HAP-1 (cell line): ENCODE results near the gene OLFML1.
A peak's percentile ranks its signal among the peaks of the same experiment; 100 is the strongest.

Experiments
- DNase-seq, 2 experiments: peaks; one replicate each; pipeline ENCODE4 v3.0.0-alpha.2; 2016 to 2020; ENCODE audit warnings: low spot score in 2 of 2
- H3K27me3 ChIP-seq: fragments of 250-450 bp; sonication (Bioruptor Pico); 2 replicates; pipeline ENCODE4 v1.5.1; 2020; ENCODE audit warnings: low read depth, mild to moderate bottlenecking, moderate library complexity
- H3K36me3 ChIP-seq: fragments of 250-450 bp; sonication (Bioruptor Pico); replicated peaks from 2 replicates; pipeline ENCODE4 v1.5.1; 2020; ENCODE audit warnings: mild to moderate bottlenecking
- H3K4me1 ChIP-seq: fragments of 250-450 bp; sonication (Bioruptor Pico); 2 replicates; pipeline ENCODE4 v1.5.1; 2020; ENCODE audit warnings: mild to moderate bottlenecking
- H3K4me3 ChIP-seq: fragments of 250-450 bp; sonication (Bioruptor Pico); 2 replicates; pipeline ENCODE4 v1.5.1; 2020; ENCODE audit warnings: mild to moderate bottlenecking, moderate library complexity
- H3K9me3 ChIP-seq: fragments of 250-450 bp; sonication (Bioruptor Pico); 2 replicates; pipeline ENCODE4 v1.5.1; 2020; ENCODE audit warnings: mild to moderate bottlenecking, moderate library complexity
- in situ Hi-C: fragments of 300-500 bp; cut with MboI; formaldehyde crosslinking; loops from 3 replicates; pipeline ENCODE4 v1.14.3; 2020; ENCODE audit warnings: low sequenced_read_pairs, inconsistent platforms, mixed read lengths

The OLFML1 gene

DNA sequence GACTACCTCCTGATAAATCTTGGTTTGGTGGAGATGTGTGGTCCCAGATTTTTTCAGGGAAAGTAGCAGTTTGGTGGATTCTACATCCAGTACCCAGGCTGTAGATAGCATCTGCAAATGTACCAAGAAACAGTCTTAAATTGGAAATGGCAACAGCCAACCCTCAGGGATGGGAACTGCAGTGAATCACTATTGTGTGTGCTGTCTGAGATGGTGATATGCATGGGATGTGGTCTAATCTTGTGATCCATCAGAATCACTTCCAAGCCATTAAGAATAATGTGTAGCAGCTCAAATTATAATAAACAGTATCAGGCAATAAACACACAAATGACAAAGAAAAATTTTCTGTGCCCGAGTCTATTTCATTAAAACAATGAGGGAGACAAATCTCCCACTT, 3.4 kb downstream of the OLFML1 start:
- no peak for DNase-seq
- Histone ChIP-seq H3K4me3 (no peak overlapping the region), H3K27me3 (no peaks in the 10 kb centered on the region), H3K4me1 (peaks cover 38% of the 10 kb centered on the region), H3K9me3 (no peaks in the 10 kb centered on the region), H3K36me3 (no peaks in the 10 kb centered on the region)
- in situ Hi-C loops: no loop called here

DNA sequence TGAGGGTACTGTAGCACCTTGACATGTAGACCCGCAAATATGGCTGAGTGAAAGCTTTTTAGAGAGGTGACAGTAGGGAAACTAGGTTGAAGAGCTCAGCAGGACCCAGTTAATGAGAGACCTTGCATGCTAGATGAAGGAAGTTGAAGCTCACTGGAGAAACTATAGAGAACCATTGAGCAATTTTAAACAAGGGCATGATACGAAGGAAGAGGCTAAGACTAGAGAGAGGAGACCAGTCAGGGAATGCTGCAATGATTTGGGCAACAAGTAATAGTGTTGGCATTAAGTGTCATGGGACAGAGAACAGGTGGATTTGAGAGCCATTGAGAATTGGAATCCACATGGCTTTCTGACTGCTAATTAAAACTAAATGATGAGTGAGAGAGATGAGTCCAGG, 4.1 kb downstream of the OLFML1 start:
- Histone ChIP-seq H3K27me3 (no peaks in the 10 kb centered on the region), H3K9me3 (no peaks in the 10 kb centered on the region), H3K4me1 (peaks cover 38% of the 10 kb centered on the region), H3K36me3 (no peaks in the 10 kb centered on the region), H3K4me3 (no peak overlapping the region)
- DNase-seq: no peak
- in situ Hi-C loops: no loop called here

DNA sequence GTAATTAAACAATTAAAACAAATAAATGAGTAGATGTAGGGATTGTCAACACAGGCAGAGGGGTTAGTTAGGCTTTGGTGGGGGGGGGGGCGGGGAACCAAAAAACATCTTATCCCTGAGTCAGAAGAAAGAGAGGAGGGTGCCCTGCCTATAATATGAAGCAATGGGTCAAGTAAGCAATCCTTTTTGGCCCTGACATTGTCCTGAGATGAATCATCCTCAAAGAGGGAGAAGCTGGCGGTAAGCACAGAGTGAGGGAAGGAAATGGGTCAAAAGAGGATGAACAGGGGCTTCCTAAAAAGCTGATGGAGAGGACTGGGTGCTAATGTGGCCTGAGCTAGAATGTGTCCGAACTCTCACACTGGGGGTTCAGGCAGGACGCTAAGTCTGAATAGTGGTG, 4.7 kb downstream of the OLFML1 start:
- in situ Hi-C loops: no loop called here
- no peaks in the 10 kb centered on the region for H3K27me3 ChIP-seq
- H3K4me1 ChIP-seq: peaks cover 38% of the 10 kb centered on the region
- no peaks in the 10 kb centered on the region for H3K36me3 ChIP-seq
- H3K4me3 ChIP-seq: no peak overlapping the region
- no peak for DNase-seq
- no peaks in the 10 kb centered on the region for H3K9me3 ChIP-seq

DNA sequence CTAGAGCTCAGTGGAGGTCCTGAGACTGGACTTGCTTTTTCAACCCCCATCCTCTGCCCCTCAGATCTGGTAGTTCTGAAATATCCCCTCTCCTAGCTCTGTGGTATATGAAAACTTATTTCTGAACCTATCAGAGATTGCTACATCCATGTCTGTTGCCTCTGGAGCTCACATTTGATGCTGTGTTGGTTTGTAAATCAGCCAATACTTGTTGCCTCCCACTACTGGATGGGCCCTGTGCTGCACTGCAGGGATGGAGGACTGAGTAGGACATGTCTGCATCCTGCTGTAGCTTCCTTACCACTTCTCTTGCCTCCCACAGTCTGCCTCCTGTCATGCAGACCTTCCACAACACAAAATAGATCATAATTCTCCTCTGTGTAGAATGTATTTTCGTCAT, 5.2 kb downstream of the OLFML1 start:
- DNase-seq: peak; percentile 48 to 78
- H3K4me3 ChIP-seq: no peak overlapping the region
- H3K9me3 ChIP-seq: no peaks in the 10 kb centered on the region
- no peaks in the 10 kb centered on the region for H3K27me3 ChIP-seq
- no peaks in the 10 kb centered on the region for H3K36me3 ChIP-seq
- H3K4me1 ChIP-seq: peaks cover 38% of the 10 kb centered on the region
- in situ Hi-C loops: no loop called here

DNA sequence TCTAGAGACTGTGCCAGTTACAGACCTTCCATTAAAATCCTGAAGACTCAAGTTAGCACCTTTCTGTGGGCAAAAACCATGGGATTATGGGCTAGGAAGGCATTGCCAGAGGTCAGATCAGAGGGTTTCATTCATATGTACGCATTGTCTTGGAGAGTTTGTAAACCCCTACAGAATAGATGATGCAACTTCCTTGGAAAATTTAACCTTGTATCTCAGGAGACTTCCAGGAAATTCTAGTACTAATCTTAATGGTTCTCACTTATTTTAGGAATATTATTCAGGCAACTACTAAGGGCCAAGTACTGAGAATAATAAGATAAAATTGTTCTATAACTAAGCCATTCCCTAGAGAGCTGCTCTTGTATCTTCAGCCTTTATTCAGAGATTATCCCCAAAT, 6.9 kb downstream of the OLFML1 start:
- H3K36me3 ChIP-seq: no peaks in the 10 kb centered on the region
- no peaks in the 10 kb centered on the region for H3K27me3 ChIP-seq
- no peak for DNase-seq
- peaks cover 38% of the 10 kb centered on the region for H3K4me1 ChIP-seq
- in situ Hi-C loops: no loop called here
- no peak overlapping the region for H3K4me3 ChIP-seq
- H3K9me3 ChIP-seq: no peaks in the 10 kb centered on the region

DNA sequence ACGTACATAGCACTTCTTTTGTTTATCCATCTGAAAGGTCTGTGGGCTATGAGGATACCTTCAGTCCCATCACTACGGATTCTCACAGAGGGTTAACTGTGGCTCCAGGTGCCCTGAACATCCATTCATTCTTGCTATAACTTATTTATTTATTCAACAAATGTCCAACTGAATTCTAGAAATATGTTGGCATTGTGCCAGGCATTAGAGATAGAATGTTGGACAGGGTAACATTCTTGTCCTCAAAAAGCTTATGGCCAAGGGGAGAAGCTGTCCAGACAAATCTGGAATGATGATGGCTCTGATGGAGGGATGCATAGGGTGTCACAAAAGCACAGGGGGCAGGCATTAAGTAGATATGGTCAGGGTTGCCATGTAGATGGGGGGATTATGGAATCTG, 8.4 kb downstream of the OLFML1 start:
- H3K4me3 ChIP-seq: no peak overlapping the region
- H3K27me3 ChIP-seq: no peaks in the 10 kb centered on the region
- in situ Hi-C loops: no loop called here
- DNase-seq: no peak
- H3K36me3 ChIP-seq: no peaks in the 10 kb centered on the region
- peaks cover 36% of the 10 kb centered on the region for H3K4me1 ChIP-seq
- H3K9me3 ChIP-seq: no peaks in the 10 kb centered on the region

DNA sequence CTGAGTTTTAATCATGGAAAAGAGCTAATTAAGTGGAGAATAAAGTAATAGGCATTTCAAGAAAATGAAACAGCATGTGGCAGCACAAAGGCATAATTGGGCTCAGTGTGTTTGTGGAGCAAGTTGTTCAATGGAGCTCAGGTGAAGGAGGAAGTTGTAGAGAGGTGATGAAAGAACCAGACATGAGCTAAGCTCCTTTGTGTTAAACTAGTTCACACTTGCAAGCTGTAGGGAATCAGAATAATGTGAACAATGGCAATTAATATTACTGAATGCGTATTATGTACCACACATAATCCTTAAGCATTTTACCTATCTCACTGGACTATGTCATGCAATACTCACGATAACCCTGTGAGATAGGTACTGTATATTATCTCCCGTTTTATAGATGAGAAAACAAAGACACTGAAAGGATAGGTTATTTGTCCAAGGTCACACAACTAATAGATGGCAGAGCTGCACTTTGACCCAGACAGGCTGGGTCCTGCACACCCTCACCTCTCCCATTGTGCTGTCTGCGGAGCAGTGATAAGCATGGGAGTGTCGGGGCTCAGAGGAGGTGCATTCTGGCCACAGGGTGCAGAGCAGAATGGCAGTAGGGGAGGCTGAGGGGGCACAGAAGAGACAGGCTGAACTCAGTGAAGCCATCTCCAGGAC, 8.9 kb downstream of the OLFML1 start:
- H3K4me3 ChIP-seq: no peak overlapping the region
- no peak for DNase-seq

DNA sequence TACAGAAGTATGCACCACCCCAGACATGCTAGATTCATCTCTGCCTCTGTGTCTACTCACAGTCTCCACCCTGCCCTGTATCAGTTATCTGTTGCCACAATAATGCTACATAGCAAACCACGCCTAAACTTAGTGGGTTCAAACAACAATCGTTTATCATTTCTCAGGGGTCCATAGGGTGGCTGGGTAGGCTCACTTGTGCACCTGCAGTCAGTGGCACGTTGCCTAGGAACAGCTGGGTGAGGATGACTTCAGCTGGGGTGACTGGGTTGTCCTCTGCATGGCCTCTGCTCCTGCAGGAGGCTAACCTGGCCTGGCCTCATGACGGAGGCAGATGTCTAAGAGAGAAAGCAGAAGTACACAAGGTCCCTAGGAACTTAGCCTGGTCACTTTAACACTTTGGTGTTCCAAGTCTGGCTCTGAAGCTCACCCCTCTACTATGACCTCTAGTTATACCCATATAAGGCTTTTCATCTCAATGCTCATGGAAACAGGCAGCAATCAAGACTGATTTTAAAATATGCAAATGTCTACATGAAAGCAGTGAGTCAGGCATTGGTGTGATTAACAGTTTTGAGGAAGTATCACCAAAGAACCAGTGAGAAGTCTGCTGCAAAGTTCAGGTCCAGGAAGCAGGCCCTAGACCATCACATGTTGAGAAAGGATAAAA, 10.7 kb downstream of the OLFML1 start:
- Histone ChIP-seq H3K4me3 (no peak overlapping the region), H3K4me1 (peaks cover 25% of the 10 kb centered on the region), H3K36me3 (no peaks in the 10 kb centered on the region), H3K9me3 (no peaks in the 10 kb centered on the region), H3K27me3 (no peaks in the 10 kb centered on the region)
- in situ Hi-C loops: no loop called here
- DNase-seq: no peak

More for the DNA sequence above, 8.9 kb downstream of the OLFML1 start:
- Histone ChIP-seq H3K4me1 (peaks cover 31% of the 10 kb centered on the region), H3K27me3 (no peaks in the 10 kb centered on the region), H3K9me3 (no peaks in the 10 kb centered on the region), H3K36me3 (no peaks in the 10 kb centered on the region)
- in situ Hi-C loops: no loop called here

DNA sequence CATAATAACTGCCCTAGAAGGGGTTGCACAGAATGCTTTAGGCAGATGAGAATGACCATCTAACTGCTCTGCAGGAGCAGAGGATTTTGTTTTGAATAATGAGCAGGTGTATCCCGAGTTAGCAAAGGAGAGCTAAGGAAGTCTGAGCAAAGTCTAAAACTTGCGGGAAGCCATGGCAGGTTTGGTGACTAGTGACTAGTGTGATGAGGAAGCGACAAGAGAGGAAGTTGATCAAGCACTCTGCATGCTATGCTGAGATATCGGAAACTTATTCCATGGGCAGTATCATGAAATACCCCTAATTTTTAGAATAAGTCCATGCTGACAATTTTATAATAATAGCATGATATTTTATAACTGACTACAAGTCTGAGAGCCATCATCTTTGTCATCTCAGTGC, 12.9 kb downstream of the OLFML1 start:
- in situ Hi-C loops: no loop called here
- H3K4me1 ChIP-seq: peaks cover 3% of the 10 kb centered on the region
- H3K27me3 ChIP-seq: no peaks in the 10 kb centered on the region
- no peak overlapping the region for H3K4me3 ChIP-seq
- no peaks in the 10 kb centered on the region for H3K36me3 ChIP-seq
- H3K9me3 ChIP-seq: no peaks in the 10 kb centered on the region
- no peak for DNase-seq

DNA sequence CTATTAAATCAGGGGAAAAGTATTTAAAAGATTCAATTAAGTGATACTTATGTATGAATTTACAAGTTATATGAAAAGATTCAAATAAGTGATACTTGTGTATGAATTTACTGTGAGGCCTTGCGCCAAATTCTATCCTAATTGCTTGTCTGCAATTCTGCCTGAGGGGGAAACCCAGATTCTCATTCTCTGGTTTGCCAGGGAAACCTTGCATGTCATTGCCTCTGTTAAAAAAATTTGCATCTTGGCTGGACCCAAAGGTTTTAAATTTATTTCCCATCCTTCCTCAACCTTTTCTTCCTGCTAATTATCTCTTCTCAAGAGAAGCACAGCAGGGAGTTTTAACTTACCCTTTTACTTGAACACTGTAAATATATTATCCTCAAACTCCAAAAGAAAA, 13.8 kb downstream of the OLFML1 start:
- in situ Hi-C loops: no loop called here
- Histone ChIP-seq H3K4me1 (no peaks in the 10 kb centered on the region), H3K36me3 (no peaks in the 10 kb centered on the region), H3K9me3 (no peaks in the 10 kb centered on the region), H3K27me3 (no peaks in the 10 kb centered on the region), H3K4me3 (no peak overlapping the region)
- no peak for DNase-seq

DNA sequence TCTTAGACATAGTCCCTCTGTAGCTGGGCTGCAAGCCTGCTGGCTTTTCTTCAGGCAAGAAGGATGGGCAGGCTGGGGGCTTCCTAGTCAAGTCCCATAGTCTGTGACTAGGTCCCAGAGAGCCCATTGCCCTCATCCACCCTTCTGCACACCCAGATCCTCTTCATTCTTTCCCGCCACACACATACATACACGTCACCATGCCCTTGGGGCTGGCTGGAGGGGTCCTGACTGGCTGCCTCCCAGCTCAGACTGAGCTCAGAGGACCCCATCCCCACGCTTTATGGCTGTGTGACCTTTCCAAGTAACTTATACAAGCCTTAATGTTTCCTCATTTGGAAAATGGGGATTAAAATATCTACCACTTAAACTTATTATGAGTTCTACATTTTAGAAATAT, 14.9 kb downstream of the OLFML1 start:
- no peaks in the 10 kb centered on the region for H3K27me3 ChIP-seq
- H3K4me3 ChIP-seq: no peak overlapping the region
- no peaks in the 10 kb centered on the region for H3K4me1 ChIP-seq
- in situ Hi-C loops: no loop called here
- no peaks in the 10 kb centered on the region for H3K9me3 ChIP-seq
- DNase-seq: no peak
- H3K36me3 ChIP-seq: no peaks in the 10 kb centered on the region

DNA sequence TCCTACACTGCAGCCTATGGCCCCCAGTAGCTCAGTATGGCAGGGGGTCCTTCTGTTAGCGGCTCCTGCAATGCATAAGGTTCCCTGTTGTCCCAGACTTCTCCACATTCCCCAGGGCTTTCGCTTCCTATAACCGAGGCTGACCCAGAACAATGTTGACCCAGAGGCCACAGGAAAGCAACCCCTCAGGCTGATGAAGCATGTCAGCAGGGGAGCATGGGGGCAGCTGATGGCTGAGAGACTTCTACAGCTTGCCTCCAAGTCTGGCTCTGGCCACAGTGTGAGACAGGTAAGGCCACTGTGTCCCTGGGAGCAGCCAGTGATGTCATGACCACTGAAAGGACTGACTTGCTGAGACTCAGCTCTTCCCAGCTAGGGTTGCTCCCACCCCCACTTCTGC, 15.9 kb downstream of the OLFML1 start:
- Histone ChIP-seq H3K4me3 (no peak overlapping the region), H3K9me3 (no peaks in the 10 kb centered on the region), H3K36me3 (no peaks in the 10 kb centered on the region), H3K4me1 (no peaks in the 10 kb centered on the region), H3K27me3 (no peaks in the 10 kb centered on the region)
- in situ Hi-C loops: no loop called here
- no peak for DNase-seq

DNA sequence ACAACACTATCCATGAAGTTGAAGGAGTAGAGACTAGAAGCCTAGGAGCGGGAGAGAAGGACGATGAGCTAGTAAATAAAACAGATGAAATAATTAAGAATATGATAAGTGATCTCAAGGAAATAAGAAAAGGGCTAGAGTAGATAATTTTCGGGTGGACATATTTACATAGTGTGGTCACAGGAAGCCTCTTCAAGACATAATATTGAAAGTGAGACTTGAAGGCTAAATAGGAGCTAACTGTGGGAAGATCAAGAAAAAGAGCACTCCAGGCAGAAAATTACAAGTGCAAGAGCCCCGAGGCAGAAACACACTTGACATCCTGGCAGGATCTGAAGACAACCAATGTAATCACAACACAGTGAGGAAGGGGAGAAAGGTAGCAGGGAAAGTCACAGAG, 16.6 kb downstream of the OLFML1 start:
- H3K9me3 ChIP-seq: no peaks in the 10 kb centered on the region
- no peaks in the 10 kb centered on the region for H3K4me1 ChIP-seq
- H3K27me3 ChIP-seq: no peaks in the 10 kb centered on the region
- H3K4me3 ChIP-seq: no peak overlapping the region
- in situ Hi-C loops: no loop called here
- no peak for DNase-seq
- no peaks in the 10 kb centered on the region for H3K36me3 ChIP-seq

DNA sequence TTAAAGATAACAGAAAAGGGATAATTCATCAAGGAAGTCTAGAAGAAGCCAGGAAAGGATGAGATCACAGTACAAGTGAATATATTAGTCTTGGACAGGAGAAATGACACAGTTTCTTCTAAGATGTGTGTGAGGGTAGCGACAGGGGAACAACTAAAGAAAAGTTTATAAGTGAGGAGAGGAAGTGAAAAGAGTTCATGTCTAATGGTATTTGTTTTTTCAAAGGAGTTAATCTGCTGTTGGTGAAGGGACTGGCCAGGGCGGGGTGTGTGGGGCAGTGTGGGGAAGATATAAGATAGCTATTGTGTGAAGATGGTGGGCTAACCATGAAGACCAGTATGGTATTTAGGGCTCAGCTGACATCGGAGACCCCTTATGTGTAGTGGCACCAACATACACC, 20.9 kb downstream of the OLFML1 start:
- Histone ChIP-seq H3K9me3 (no peaks in the 10 kb centered on the region), H3K36me3 (no peaks in the 10 kb centered on the region), H3K4me1 (no peaks in the 10 kb centered on the region), H3K4me3 (no peak overlapping the region), H3K27me3 (no peaks in the 10 kb centered on the region)
- in situ Hi-C loops: no loop called here
- DNase-seq: no peak

DNA sequence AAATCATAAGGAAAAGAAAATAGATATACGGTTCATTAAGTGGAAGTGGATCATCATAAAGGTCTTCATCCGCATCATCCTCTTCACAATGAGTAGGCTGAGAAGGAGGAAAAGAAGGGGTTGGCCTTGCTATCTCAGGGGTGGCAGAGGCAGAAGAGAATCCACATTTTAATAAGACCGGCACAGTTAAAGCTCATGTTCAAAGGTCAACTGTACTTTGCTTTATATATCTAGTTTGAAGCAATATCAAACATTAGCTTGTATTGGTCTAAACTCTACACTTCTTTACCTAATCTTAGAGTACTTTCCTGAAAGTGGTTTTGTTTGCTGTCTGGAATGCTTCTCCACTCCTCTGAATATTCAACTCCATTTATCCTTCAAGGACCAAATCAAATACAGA, 22.8 kb downstream of the OLFML1 start:
- Histone ChIP-seq H3K9me3 (no peaks in the 10 kb centered on the region), H3K4me3 (no peak overlapping the region), H3K4me1 (peaks cover 9% of the 10 kb centered on the region), H3K27me3 (no peaks in the 10 kb centered on the region), H3K36me3 (no peaks in the 10 kb centered on the region)
- in situ Hi-C loops: no loop called here
- no peak for DNase-seq
